ENCODE results near the gene DMD. TPM values are rescaled to one million over a fixed set of nuclear protein-coding genes. Genes with fewer than 3 reads are reported as not detected.
A peak's percentile ranks its signal among the peaks of the same experiment; 100 is the strongest.

DMD gene
- total and polyA plus RNA-seq, 8 donors = 6.8 to 117 (median 44.2) TPM

DNA sequence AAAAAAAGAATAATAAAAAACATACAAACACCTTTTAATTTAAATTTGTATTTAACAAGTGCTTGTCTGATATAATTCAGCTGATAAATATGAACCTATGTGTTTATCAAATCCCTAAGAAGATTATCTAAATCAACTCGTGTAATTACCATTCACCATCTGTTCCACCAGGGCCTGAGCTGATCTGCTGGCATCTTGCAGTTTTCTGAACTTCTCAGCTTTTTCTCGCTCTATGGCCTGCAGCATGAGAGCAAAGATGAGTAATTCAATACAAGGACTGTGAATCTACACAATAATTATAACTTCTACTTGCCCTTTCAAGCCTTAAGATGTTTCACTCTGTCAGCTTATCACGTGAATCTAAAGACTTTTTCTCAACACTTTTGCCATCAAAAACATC lies 709.7 kb downstream of the DMD start:
- DNase-seq = no peak
- no peaks in the 10 kb centered on the region for H3K27me3 ChIP-seq
- H3K9me3 ChIP-seq = no peaks in the 10 kb centered on the region
- H3K4me3 ChIP-seq = no peak overlapping the region
- H3K4me1 ChIP-seq = no peaks in the 10 kb centered on the region
- no peaks in the 10 kb centered on the region for H3K36me3 ChIP-seq
- H3K27ac ChIP-seq = no peak overlapping the region
- no peak for TF ChIP-seq POLR2A (IDR thresholded peaks at IDR 0.05)
- intact Hi-C loops (cut with DNase I; ENCODE audit: low total_unique reads) = no loop called here
- 54 to 65% (median 59%) methylated on average over 3 of the region's 3 CpGs for WGBS, 5 donors

GRCh38 chrX:32496671-32497070 lies 714.7 kb downstream of the DMD start:
- no peak for DNase-seq
- intact Hi-C loops (cut with DNase I; ENCODE audit: low total_unique reads) = no loop called here
- Histone ChIP-seq H3K4me3 (no peak overlapping the region), H3K36me3 (no peaks in the 10 kb centered on the region), H3K27ac (no peak overlapping the region), H3K27me3 (no peaks in the 10 kb centered on the region), H3K9me3 (no peaks in the 10 kb centered on the region), H3K4me1 (no peaks in the 10 kb centered on the region)
- 80 to 89% (median 85%) methylated on average over 6 of the region's 6 CpGs for WGBS, 5 donors
- no peak for TF ChIP-seq POLR2A (IDR thresholded peaks at IDR 0.05)
- no peak for TF ChIP-seq EP300 (IDR thresholded peaks at IDR 0.05)
- TF ChIP-seq POLR2AphosphoS5 (IDR thresholded peaks at IDR 0.05) = no peak
- TF ChIP-seq, protein P1, sequence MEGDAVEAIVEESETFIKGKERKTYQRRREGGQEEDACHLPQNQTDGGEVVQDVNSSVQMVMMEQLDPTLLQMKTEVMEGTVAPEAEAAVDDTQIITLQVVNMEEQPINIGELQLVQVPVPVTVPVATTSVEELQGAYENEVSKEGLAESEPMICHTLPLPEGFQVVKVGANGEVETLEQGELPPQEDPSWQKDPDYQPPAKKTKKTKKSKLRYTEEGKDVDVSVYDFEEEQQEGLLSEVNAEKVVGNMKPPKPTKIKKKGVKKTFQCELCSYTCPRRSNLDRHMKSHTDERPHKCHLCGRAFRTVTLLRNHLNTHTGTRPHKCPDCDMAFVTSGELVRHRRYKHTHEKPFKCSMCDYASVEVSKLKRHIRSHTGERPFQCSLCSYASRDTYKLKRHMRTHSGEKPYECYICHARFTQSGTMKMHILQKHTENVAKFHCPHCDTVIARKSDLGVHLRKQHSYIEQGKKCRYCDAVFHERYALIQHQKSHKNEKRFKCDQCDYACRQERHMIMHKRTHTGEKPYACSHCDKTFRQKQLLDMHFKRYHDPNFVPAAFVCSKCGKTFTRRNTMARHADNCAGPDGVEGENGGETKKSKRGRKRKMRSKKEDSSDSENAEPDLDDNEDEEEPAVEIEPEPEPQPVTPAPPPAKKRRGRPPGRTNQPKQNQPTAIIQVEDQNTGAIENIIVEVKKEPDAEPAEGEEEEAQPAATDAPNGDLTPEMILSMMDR (IDR thresholded peaks at IDR 0.05) = no peak

GRCh38 chrX:32495855-32496254 lies 715.5 kb downstream of the DMD start:
- Histone ChIP-seq H3K9me3 (no peaks in the 10 kb centered on the region), H3K27ac (no peak overlapping the region), H3K27me3 (no peaks in the 10 kb centered on the region), H3K4me3 (no peak overlapping the region), H3K36me3 (no peaks in the 10 kb centered on the region), H3K4me1 (no peaks in the 10 kb centered on the region)
- TF ChIP-seq EP300 (IDR thresholded peaks at IDR 0.05) = no peak
- no peak for TF ChIP-seq POLR2AphosphoS5 (IDR thresholded peaks at IDR 0.05)
- TF ChIP-seq, protein P1 (IDR thresholded peaks at IDR 0.05) = no peak
- no peak for TF ChIP-seq POLR2A (IDR thresholded peaks at IDR 0.05)
- intact Hi-C loops (cut with DNase I; ENCODE audit: low total_unique reads) = no loop called here
- DNase-seq = no peak

GRCh38 chrX:32489125-32489524 lies 722.2 kb downstream of the DMD start:
- WGBS, 5 donors = 69 to 85% (median 75%) methylated on average over 3 of the region's 3 CpGs
- TF ChIP-seq EP300 (IDR thresholded peaks at IDR 0.05) (no peak), POLR2A (IDR thresholded peaks at IDR 0.05) (no peak), POLR2AphosphoS5 (IDR thresholded peaks at IDR 0.05) (no peak)
- TF ChIP-seq, protein P1 (IDR thresholded peaks at IDR 0.05) = no peak
- DNase-seq = no peak
- no peak overlapping the region for H3K4me3 ChIP-seq
- H3K27ac ChIP-seq = no peak overlapping the region
- no peaks in the 10 kb centered on the region for H3K4me1 ChIP-seq
- no peaks in the 10 kb centered on the region for H3K36me3 ChIP-seq
- no peaks in the 10 kb centered on the region for H3K9me3 ChIP-seq
- intact Hi-C loops (cut with DNase I; ENCODE audit: low total_unique reads) = no loop called here
- no peaks in the 10 kb centered on the region for H3K27me3 ChIP-seq

- no peaks in the 10 kb centered on the region for H3K4me1 ChIP-seq
- peak in 1 of 2 donors; percentile 1 for DNase-seq
- H3K27me3 ChIP-seq = no peaks in the 10 kb centered on the region
- intact Hi-C loops (cut with DNase I; ENCODE audit: low total_unique reads) = no loop called here
- H3K27ac ChIP-seq = no peak overlapping the region
- WGBS, 5 donors = 28 to 48% (median 33%) methylated on average over 3 of the region's 3 CpGs
- H3K9me3 ChIP-seq = no peaks in the 10 kb centered on the region
- no peak for TF ChIP-seq EP300 (IDR thresholded peaks at IDR 0.05)
- no peak for TF ChIP-seq POLR2AphosphoS5 (IDR thresholded peaks at IDR 0.05)
- TF ChIP-seq, protein P1 (IDR thresholded peaks at IDR 0.05) = peak in 1 of 7 experiments; percentile 6
- no peak overlapping the region for H3K4me3 ChIP-seq
- H3K36me3 ChIP-seq = no peaks in the 10 kb centered on the region
Measured at GRCh38 chrX:32483534-32484136, 727.7 kb downstream of the DMD start.
